K562 (cell line): Measurements from ENCODE around the gene TLX3. TPM values are rescaled to one million over a fixed set of nuclear protein-coding genes. Genes with fewer than 3 reads are reported as not detected.

ENCODE experiments used
- POLR3G ChIP-seq: IDR thresholded peaks from 2 replicates; pipeline ENCODE4 v1.6.1; 2011; ENCODE audit not compliant: insufficient read length, insufficient replicate concordance; ENCODE audit errors: extremely low read depth
- ZNF212 ChIP-seq: fragments of 450-650 bp; formaldehyde crosslinking; IDR thresholded peaks from 2 replicates; pipeline ENCODE4 v1.4.0; 2020; ENCODE audit warnings: mild to moderate bottlenecking
- ZNF224 ChIP-seq: sonication (generic); formaldehyde crosslinking; IDR thresholded peaks from 2 replicates; pipeline ENCODE4 v1.8.0; 2022; ENCODE audit warnings: mild to moderate bottlenecking, missing genetic modification reagents
- polyA plus RNA-seq, 8 experiments: library from polyadenylated mRNA; depleted of rRNA in 4 of 8; stranded (reverse) in 5 of 8; unstranded in 3 of 8; fragments of >200 nt; fragmentation: Nextera tagmentation in 2 of 8; fragmentation: Illumina TruSeq in 1 of 8; extraction: Ambion mirVana in 2 of 8; extraction: Trizol in 1 of 8; gene quantifications; 2 replicates each; pipeline versions ENCODE4 v1.2.1 to v1.2.3, GENCODE V29; 2011 to 2014; ENCODE audit warnings: inconsistent platforms in 1 of 8, missing spikeins in 1 of 8
- total RNA-seq, 7 experiments: library from RNA; depleted of rRNA in 6 of 7; stranded (reverse); fragments of >200 nt in 6 of 7; fragmentation: Illumina TruSeq in 2 of 7; extraction: Trizol in 2 of 7; gene quantifications; 2 replicates each; pipeline versions ENCODE4 v1.2.1 to v1.2.3, GENCODE V29; 2011 to 2021; ENCODE audit warnings: low replicate concordance in 1 of 7
- TF ChIP-seq, protein P1 (sequence below): fragments of 450-650 bp; formaldehyde crosslinking; IDR thresholded peaks from 2 replicates; pipeline ENCODE4 v1.4.0; 2020; ENCODE audit warnings: mild to moderate bottlenecking, moderate library complexity
- TF ChIP-seq, protein P2 (sequence below), 2 experiments: fragments of 450-650 bp; IDR thresholded peaks; 2 replicates each; pipeline ENCODE4 v1.6.1; 2018; ENCODE audit warnings: mild to moderate bottlenecking in 2 of 2, low read depth in 1 of 2; ENCODE audit not compliant: partially characterized antibody in 2 of 2

TLX3 gene
- total and polyA plus RNA-seq, 9 of the 15 experiments (the other 6 are each of a cell fraction or from before 2014, with no cell fraction given), result not detected

DNA sequence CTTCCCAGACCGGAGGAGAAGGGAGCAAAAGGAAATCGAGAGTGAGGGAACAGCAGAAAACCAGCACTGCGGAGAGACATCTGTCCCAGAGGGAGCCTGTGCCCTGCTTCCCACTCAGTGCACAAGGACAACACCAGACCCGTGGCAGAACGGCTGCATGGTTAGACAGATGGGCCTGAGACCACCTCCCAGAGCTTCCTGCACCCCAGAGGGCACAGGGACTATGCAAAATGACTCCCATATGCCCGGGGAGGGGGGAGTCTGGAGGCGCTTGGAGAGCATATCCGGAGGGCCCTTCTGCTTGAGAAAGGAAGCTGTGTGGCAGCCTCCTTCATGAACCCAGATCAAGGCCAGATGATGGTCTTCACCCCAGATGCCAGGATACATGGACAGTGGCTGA is 26.6 kb downstream of the TLX3 start (continued):
- no peak for TF ChIP-seq ZNF224
- TF ChIP-seq ZNF212 (CRISPR knock-in tag), result no peak
- no peak for TF ChIP-seq POLR3G
- TF ChIP-seq, protein P1, sequence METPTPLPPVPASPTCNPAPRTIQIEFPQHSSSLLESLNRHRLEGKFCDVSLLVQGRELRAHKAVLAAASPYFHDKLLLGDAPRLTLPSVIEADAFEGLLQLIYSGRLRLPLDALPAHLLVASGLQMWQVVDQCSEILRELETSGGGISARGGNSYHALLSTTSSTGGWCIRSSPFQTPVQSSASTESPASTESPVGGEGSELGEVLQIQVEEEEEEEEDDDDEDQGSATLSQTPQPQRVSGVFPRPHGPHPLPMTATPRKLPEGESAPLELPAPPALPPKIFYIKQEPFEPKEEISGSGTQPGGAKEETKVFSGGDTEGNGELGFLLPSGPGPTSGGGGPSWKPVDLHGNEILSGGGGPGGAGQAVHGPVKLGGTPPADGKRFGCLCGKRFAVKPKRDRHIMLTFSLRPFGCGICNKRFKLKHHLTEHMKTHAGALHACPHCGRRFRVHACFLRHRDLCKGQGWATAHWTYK, result no peak
- TF ChIP-seq, protein P2, sequence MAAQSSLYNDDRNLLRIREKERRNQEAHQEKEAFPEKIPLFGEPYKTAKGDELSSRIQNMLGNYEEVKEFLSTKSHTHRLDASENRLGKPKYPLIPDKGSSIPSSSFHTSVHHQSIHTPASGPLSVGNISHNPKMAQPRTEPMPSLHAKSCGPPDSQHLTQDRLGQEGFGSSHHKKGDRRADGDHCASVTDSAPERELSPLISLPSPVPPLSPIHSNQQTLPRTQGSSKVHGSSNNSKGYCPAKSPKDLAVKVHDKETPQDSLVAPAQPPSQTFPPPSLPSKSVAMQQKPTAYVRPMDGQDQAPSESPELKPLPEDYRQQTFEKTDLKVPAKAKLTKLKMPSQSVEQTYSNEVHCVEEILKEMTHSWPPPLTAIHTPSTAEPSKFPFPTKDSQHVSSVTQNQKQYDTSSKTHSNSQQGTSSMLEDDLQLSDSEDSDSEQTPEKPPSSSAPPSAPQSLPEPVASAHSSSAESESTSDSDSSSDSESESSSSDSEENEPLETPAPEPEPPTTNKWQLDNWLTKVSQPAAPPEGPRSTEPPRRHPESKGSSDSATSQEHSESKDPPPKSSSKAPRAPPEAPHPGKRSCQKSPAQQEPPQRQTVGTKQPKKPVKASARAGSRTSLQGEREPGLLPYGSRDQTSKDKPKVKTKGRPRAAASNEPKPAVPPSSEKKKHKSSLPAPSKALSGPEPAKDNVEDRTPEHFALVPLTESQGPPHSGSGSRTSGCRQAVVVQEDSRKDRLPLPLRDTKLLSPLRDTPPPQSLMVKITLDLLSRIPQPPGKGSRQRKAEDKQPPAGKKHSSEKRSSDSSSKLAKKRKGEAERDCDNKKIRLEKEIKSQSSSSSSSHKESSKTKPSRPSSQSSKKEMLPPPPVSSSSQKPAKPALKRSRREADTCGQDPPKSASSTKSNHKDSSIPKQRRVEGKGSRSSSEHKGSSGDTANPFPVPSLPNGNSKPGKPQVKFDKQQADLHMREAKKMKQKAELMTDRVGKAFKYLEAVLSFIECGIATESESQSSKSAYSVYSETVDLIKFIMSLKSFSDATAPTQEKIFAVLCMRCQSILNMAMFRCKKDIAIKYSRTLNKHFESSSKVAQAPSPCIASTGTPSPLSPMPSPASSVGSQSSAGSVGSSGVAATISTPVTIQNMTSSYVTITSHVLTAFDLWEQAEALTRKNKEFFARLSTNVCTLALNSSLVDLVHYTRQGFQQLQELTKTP (IDR thresholded peaks at IDR 0.05; ENCODE audit: low read depth in 1 of 2, partially characterized antibody in 2 of 2), result no peak
